B cell (primary cell): ENCODE results near the gene AP2B1.

Experiments
- EZH2 ChIP-seq: IDR thresholded peaks from 2 replicates; pipeline ENCODE4 v1.6.1; 2012; ENCODE audit warnings: borderline replicate concordance, low read depth, mild to moderate bottlenecking, moderate library complexity, low read length; ENCODE audit not compliant: insufficient read depth, poor library complexity, severe bottlenecking
- TF ChIP-seq, protein P1 (sequence below): fragments of 200-600 bp; IDR thresholded peaks from one replicate; pipeline ENCODE4 v1.8.0; 2022; ENCODE audit warnings: antibody characterized with exemption, mild to moderate bottlenecking

DNA sequence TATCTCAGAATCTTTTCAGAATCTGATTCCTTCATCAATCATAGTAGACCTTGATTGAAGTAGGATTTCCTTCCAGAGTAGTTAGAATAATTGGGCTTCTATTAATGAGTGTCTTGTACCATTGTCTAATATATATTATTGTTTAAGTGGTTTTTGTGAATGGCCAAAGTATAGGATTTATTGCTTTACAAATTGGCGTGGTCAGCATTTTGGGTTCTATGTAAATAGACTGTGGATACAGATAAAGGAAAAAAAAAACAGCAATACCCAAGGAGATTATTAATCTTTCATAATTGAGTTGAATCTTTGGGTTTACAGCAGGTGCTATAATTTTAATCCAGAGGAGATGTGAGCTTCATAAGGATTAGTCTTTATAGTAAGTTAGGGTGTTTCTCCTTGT lies 64.3 kb downstream of the AP2B1 start:
- TF ChIP-seq, protein P1, sequence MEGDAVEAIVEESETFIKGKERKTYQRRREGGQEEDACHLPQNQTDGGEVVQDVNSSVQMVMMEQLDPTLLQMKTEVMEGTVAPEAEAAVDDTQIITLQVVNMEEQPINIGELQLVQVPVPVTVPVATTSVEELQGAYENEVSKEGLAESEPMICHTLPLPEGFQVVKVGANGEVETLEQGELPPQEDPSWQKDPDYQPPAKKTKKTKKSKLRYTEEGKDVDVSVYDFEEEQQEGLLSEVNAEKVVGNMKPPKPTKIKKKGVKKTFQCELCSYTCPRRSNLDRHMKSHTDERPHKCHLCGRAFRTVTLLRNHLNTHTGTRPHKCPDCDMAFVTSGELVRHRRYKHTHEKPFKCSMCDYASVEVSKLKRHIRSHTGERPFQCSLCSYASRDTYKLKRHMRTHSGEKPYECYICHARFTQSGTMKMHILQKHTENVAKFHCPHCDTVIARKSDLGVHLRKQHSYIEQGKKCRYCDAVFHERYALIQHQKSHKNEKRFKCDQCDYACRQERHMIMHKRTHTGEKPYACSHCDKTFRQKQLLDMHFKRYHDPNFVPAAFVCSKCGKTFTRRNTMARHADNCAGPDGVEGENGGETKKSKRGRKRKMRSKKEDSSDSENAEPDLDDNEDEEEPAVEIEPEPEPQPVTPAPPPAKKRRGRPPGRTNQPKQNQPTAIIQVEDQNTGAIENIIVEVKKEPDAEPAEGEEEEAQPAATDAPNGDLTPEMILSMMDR = no peak
- TF ChIP-seq EZH2 = no peak
